IgD-negative memory B cell (primary cell): Measurements from ENCODE around the gene KCNH2. TPM values are rescaled to one million over a fixed set of nuclear protein-coding genes. Genes with fewer than 3 reads are reported as not detected.
"Not testable (repeated sequence)": the region's sequence is repeated elsewhere in the genome, so short reads cannot be mapped to it uniquely, and the experiment has no call there.

Experiments
- H3K27ac Mint-ChIP-seq, 3 donors: one replicate each; pipeline ENCODE4 v1.8.0; 2020 to 2022; ENCODE audit warnings: mild to moderate bottlenecking in 3 of 3, mixed read lengths in 3 of 3, moderate library complexity in 1 of 3
- H3K27me3 Mint-ChIP-seq: one replicate; pipeline ENCODE4 v1.8.0; 2021; ENCODE audit warnings: mixed read lengths
- H3K36me3 Mint-ChIP-seq: one replicate; pipeline ENCODE4 v1.8.0; 2020; ENCODE audit warnings: mild to moderate bottlenecking, mixed read lengths
- H3K4me1 Mint-ChIP-seq, 3 donors: one replicate each; pipeline ENCODE4 v1.8.0; 2020 to 2022; ENCODE audit warnings: mixed read lengths in 3 of 3, mild to moderate bottlenecking in 1 of 3
- H3K4me3 Mint-ChIP-seq, 4 donors: one replicate each; pipeline ENCODE4 v1.8.0; 2020 to 2022; ENCODE audit warnings: mild to moderate bottlenecking in 4 of 4, mixed read lengths in 4 of 4, moderate library complexity in 3 of 4
- H3K9me3 Mint-ChIP-seq, 3 donors: one replicate each; pipeline ENCODE4 v1.8.0; 2020 to 2021; ENCODE audit warnings: mixed read lengths in 3 of 3, mild to moderate bottlenecking in 1 of 3
- polyA plus RNA-seq: library from polyadenylated mRNA; unstranded; fragments of 300-500 nt; fragmentation: Illumina TruSeq; gene quantifications from one replicate; pipeline ENCODE4 v1.2.3, GENCODE V29; 2021

The KCNH2 gene
- polyA plus RNA-seq, 1 donor from 2014 or later, result 2.5 TPM

DNA sequence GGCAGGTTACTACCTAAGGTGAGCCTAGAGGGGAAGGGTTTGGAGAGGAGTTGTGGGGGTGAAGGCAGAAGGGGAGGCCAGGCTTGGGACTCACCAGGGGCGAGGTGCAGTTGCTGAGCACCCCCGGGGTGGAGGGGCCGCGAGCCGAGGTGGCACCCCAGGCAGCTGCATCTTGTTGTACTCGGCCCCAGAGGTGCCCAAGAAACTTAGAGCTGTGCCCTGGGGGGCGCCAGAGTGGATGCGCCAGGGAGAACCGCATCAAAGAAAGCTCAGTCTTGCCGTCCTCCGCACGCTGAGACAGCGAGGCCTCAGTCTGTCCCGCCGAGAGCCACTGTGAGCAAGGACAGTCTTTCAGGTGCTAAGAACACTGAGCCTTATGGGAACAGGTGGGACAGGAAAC is 38.8 kb upstream of the KCNH2 start:
- Mint-ChIP-seq H3K9me3 (peaks cover 0 to 1% (median 0%) of the 10 kb centered on the region in 3 donors), H3K27ac (peak overlapping the region; percentile 67 to 96 (median 90)), H3K4me1 (peaks cover 23 to 31% (median 28%) of the 10 kb centered on the region in 3 donors), H3K36me3 (peaks cover 3% of the 10 kb centered on the region), H3K4me3 (peak overlapping the region in 2 of 4 donors; percentile 70 to 92), H3K27me3 (peaks cover 31% of the 10 kb centered on the region)

DNA sequence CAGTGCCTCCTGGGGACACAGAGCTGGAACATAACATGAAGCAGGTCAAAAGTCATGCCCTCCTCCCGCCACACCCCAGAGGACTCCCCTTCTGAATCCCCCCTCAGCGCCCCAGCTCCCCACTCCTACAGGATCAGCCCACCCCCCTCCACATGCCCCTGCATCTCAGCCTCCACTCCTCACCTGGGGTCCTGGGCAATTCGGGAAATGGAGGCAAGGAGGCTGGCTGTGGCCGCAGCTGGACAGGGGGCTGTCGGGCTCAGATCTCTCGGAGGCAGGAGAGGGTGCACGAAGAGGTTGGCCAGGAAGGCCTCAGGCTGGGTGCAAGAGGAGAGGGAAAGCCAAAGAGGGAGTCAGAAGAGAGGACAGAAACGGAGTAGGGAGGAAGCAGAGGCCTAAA is 38.4 kb upstream of the KCNH2 start:
- H3K9me3 Mint-ChIP-seq, result peaks cover 0 to 1% (median 0%) of the 10 kb centered on the region in 3 donors
- peaks cover 28% of the 10 kb centered on the region for H3K27me3 Mint-ChIP-seq
- H3K36me3 Mint-ChIP-seq, result peaks cover 3% of the 10 kb centered on the region
- H3K27ac Mint-ChIP-seq, result peak overlapping the region in 2 of 3 donors; percentile 83 to 90
- H3K4me3 Mint-ChIP-seq, result peak overlapping the region in 2 of 4 donors; percentile 19 to 70
- H3K4me1 Mint-ChIP-seq, result peaks cover 26 to 34% (median 28%) of the 10 kb centered on the region in 3 donors

DNA sequence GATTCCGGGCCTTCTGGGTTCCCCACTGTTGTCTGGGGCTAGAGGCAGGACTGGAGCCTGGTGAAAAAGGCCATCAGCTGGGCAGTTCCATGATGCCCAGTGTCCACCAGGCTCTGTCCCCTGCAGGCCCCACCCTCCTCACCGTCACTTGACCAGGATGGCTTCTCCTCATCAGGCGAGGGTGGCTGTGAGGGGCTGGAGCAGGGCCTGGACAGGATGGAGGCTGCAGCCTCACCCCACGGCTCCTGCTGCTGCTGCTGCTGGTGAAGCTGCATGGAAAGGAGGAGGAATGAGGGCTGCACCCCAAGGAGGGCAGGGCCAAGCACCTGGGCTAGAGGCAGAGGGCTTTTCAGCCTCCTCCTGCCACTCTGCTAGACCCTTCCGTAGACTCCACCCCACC is 37.8 kb upstream of the KCNH2 start:
- peaks cover 24% of the 10 kb centered on the region for H3K27me3 Mint-ChIP-seq
- peak overlapping the region in 2 of 4 donors; percentile 19 to 70 for H3K4me3 Mint-ChIP-seq
- H3K36me3 Mint-ChIP-seq, result peaks cover 3% of the 10 kb centered on the region
- H3K27ac Mint-ChIP-seq, result peak overlapping the region in 2 of 3 donors; percentile 97 to 100
- peaks cover 26 to 34% (median 30%) of the 10 kb centered on the region in 3 donors for H3K4me1 Mint-ChIP-seq
- H3K9me3 Mint-ChIP-seq, result peaks cover 0 to 1% (median 0%) of the 10 kb centered on the region in 3 donors

DNA sequence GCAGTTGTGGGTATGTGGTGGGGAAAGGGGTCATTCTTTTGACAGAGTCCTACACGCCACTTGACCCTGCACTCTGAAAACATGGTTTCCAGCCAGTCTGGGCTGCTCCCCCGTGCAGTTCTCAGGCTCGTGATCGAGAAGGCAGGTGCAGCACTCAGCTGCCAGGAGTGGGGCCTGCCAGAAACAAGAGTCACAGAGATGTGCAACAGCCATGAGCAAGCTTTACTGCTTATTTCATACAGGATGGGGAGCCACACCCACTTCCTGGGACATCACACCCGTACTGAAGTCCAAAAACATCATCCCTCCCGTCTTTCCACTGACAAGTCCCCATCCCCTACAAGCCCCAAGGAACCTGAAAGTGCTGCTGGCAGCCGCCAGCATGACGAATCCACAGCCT is 36.8 kb upstream of the KCNH2 start:
- H3K4me3 Mint-ChIP-seq, result peak overlapping the region; percentile 59 to 98 (median 93)
- H3K4me1 Mint-ChIP-seq, result peaks cover 22 to 34% (median 31%) of the 10 kb centered on the region in 3 donors
- peaks cover 21% of the 10 kb centered on the region for H3K27me3 Mint-ChIP-seq
- peak overlapping the region; percentile 97 to 100 (median 97) for H3K27ac Mint-ChIP-seq
- peaks cover 3% of the 10 kb centered on the region for H3K36me3 Mint-ChIP-seq
- H3K9me3 Mint-ChIP-seq, result peaks cover 0 to 1% (median 0%) of the 10 kb centered on the region in 3 donors

DNA sequence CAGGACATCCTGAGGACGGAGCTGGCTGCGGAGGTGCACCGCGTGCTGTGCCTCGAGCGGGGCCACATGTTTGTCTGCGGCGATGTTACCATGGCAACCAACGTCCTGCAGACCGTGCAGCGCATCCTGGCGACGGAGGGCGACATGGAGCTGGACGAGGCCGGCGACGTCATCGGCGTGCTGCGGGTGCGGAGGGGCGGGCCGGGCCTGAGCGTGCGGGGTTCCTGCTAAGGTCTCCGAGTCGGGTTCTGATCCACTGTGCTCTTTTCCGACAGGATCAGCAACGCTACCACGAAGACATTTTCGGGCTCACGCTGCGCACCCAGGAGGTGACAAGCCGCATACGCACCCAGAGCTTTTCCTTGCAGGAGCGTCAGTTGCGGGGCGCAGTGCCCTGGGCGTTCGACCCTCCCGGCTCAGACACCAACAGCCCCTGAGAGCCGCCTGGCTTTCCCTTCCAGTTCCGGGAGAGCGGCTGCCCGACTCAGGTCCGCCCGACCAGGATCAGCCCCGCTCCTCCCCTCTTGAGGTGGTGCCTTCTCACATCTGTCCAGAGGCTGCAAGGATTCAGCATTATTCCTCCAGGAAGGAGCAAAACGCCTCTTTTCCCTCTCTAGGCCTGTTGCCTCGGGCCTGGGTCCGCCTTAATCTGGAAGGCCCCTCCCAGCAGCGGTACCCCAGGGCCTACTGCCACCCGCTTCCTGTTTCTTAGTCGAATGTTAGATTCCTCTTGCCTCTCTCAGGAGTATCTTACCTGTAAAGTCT is 35.8 kb upstream of the KCNH2 start:
- H3K9me3 Mint-ChIP-seq, result peaks cover 0 to 1% (median 0%) of the 10 kb centered on the region in 3 donors
- H3K4me3 Mint-ChIP-seq, result peak overlapping the region; percentile 88 to 98 (median 96)
- H3K27me3 Mint-ChIP-seq, result peaks cover 13% of the 10 kb centered on the region
- H3K4me1 Mint-ChIP-seq, result peaks cover 22 to 31% (median 27%) of the 10 kb centered on the region in 3 donors
- peak overlapping the region; percentile 97 to 100 (median 97) for H3K27ac Mint-ChIP-seq
- H3K36me3 Mint-ChIP-seq, result peaks cover 3% of the 10 kb centered on the region

DNA sequence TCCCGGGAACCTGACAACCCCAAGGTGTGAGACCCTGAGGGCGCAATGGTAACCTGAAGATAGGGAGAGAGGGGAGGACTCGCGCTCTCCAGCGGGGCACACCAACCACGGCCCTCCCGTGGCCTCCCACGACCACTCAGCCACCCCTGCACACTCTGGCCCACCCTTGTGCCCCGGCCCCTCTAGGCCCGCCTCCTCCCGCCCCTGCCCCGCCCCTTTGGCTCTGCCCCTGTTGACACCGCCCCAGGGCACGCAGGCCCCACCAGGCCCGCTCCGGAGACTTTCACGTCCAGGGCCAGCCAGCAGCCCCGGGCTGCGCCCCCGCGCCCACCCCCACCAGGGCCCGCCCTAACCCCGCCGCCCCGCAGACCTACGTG is 35.2 kb upstream of the KCNH2 start:
- Mint-ChIP-seq H3K4me3 (peak overlapping the region in 3 of 4 donors; percentile 41 to 98 (median 95)), H3K9me3 (peaks cover 0 to 1% (median 1%) of the 10 kb centered on the region in 3 donors), H3K4me1 (peaks cover 24 to 30% (median 27%) of the 10 kb centered on the region in 3 donors), H3K27ac (peak overlapping the region; percentile 97 to 100 (median 97)), H3K27me3 (peaks cover 12% of the 10 kb centered on the region), H3K36me3 (peaks cover 3% of the 10 kb centered on the region)

DNA sequence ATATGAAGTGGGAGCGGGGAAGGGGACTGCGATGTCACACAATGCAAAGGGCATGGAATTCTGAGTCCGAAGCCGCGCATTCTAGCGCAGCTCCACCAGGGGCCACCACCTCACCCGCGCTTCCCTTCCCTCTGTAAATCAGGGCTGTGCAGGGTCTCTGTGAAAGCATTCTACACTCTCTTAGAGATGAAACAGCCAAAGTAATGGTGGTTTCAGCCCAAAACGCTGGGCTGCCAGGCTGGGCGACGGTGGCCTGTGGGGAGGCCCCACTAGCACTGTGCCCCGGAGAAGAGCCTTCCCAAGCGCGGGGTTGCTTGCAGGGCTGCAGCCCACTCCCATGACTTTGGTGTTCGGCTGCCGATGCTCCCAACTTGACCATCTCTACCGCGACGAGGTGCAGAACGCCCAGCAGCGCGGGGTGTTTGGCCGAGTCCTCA is 34.8 kb upstream of the KCNH2 start:
- Mint-ChIP-seq H3K27ac (peak overlapping the region; percentile 81 to 100 (median 97)), H3K4me3 (peak overlapping the region; percentile 41 to 81 (median 56))

DNA sequence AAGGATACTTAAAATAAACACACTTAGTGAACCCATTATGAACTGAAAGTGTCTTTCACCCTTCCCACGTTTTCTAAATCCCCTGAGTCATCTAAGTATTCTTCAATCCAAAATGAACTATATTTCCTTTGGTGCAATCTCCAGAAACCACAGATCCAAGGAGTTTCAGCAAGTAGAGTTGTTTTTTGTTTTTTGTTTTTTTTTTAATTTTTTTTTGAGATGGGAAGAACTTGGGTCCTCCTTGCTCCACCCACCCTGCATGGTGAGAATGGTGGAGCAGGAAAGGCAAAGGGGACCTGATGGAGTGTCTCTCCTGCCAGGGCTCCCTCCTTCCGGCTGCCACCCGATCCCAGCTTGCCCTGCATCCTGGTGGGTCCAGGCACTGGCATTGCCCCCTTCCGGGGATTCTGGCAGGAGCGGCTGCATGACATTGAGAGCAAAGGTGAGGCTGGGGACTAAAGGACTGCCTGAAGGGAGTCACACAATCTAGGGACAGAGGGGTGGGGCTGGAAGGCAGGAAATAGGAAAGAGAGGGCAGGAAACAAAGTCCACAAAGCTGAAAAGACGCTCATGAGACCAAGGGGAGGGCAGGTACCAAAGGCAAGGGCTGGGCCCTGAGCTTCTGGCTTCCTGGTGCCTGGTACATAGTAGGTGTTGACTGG is 34.0 kb upstream of the KCNH2 start:
- H3K4me3 Mint-ChIP-seq, result peak overlapping the region in 3 of 4 donors; percentile 44 to 77 (median 70)
- H3K9me3 Mint-ChIP-seq, result peaks cover 0 to 1% (median 1%) of the 10 kb centered on the region in 3 donors
- H3K4me1 Mint-ChIP-seq, result peaks cover 20 to 30% (median 27%) of the 10 kb centered on the region in 3 donors
- peaks cover 3% of the 10 kb centered on the region for H3K36me3 Mint-ChIP-seq
- peak overlapping the region; percentile 48 to 100 (median 97) for H3K27ac Mint-ChIP-seq
- H3K27me3 Mint-ChIP-seq, result peaks cover 13% of the 10 kb centered on the region

More for the DNA sequence above, 34.8 kb upstream of the KCNH2 start:
- Mint-ChIP-seq H3K9me3 (peaks cover 0 to 1% (median 1%) of the 10 kb centered on the region in 3 donors), H3K4me1 (peaks cover 24 to 31% (median 31%) of the 10 kb centered on the region in 3 donors), H3K36me3 (peaks cover 3% of the 10 kb centered on the region), H3K27me3 (peaks cover 11% of the 10 kb centered on the region)

DNA sequence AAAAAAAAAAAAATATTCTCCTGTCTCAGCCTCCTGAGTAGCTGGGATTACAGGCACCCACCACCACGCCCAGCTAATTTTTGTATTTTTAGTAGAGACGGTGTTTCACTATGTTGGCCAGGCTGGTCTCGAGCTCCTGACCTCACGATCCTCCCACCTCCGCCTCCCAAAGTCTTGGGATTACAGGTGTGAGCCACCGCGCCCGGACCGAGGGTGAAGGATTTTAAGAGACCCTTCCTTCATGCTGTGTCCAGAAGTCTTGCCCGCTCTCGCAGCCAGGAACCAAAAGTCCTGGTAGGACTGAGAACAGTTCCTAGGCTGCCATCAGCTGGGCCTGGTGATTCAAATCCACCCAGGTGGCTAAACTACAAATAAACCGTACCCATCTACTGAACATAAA is 33.5 kb upstream of the KCNH2 start:
- peak overlapping the region in 2 of 3 donors; percentile 97 to 100 for H3K27ac Mint-ChIP-seq
- peaks cover 20 to 30% (median 27%) of the 10 kb centered on the region in 3 donors for H3K4me1 Mint-ChIP-seq
- H3K4me3 Mint-ChIP-seq, result peak overlapping the region in 1 of 4 donors; percentile 77
- H3K27me3 Mint-ChIP-seq, result peaks cover 13% of the 10 kb centered on the region
- not testable (repeated sequence) for H3K9me3 Mint-ChIP-seq, H3K36me3 Mint-ChIP-seq

DNA sequence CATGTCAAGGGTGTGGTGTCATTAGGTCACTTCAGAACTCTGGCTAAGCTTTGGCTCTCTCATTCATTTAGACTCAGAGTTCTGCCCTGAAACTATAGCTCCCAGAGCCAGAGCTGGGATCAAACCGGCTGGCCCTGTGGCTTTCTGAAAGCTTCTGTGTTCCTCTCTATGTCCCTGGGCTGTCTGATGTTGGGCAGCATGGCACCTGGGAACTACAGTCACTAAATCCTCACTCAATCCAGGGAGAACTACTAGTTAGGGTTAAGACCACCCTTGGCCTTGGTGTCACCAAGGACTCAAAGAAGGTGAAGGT is 32.9 kb upstream of the KCNH2 start:
- Mint-ChIP-seq H3K27ac (peak overlapping the region; percentile 53 to 95 (median 84)), H3K36me3 (peaks cover 3% of the 10 kb centered on the region), H3K4me1 (peaks cover 20 to 30% (median 27%) of the 10 kb centered on the region in 3 donors), H3K27me3 (peaks cover 13% of the 10 kb centered on the region), H3K9me3 (peaks cover 0 to 1% (median 1%) of the 10 kb centered on the region in 3 donors), H3K4me3 (peak overlapping the region in 2 of 4 donors; percentile 58 to 67)

DNA sequence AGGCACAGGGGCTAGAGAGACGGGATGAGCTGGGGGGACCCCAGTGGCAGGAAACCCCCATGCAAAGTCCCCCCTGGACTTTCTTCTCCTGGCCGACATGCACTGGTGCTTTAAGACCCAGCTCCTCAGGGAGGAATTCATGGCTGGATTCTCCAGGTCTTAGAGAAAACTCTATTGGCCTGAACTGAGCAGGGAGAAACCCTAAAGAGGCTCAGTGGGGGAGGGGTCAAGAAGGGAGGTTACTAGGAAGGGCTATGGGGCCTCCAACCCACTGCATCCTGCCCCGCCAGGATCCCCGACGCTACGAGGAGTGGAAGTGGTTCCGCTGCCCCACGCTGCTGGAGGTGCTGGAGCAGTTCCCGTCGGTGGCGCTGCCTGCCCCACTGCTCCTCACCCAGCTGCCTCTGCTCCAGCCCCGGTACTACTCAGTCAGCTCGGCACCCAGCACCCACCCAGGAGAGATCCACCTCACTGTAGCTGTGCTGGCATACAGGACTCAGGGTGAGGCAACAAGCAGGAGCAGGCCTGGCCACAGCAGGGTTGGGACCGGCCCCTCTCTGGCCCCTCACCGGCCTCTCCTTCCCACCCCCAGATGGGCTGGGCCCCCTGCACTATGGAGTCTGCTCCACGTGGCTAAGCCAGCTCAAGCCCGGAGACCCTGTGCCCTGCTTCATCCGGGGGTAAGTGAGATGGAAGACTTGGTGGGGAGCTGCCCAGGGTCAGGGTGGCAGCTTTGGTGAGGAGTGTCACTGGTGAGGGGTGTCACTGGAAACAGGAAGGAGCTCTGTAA is 32.4 kb upstream of the KCNH2 start:
- H3K4me3 Mint-ChIP-seq, result peak overlapping the region in 3 of 4 donors; percentile 6 to 58 (median 9)
- peaks cover 18 to 28% (median 26%) of the 10 kb centered on the region in 3 donors for H3K4me1 Mint-ChIP-seq
- peaks cover 3% of the 10 kb centered on the region for H3K36me3 Mint-ChIP-seq
- peak overlapping the region; percentile 53 to 95 (median 84) for H3K27ac Mint-ChIP-seq
- peaks cover 0 to 1% (median 1%) of the 10 kb centered on the region in 3 donors for H3K9me3 Mint-ChIP-seq
- peaks cover 13% of the 10 kb centered on the region for H3K27me3 Mint-ChIP-seq

DNA sequence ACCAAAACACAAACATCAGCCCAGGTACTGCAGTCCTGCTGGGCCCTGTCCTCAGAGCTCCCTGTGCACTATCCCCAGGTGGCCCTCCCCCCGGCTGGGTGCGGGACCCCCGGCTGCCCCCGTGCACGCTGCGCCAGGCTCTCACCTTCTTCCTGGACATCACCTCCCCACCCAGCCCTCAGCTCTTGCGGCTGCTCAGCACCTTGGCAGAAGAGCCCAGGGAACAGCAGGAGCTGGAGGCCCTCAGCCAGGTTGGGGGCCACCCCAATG is 31.9 kb upstream of the KCNH2 start:
- H3K27me3 Mint-ChIP-seq, result peaks cover 13% of the 10 kb centered on the region
- peaks cover 13 to 26% (median 23%) of the 10 kb centered on the region in 3 donors for H3K4me1 Mint-ChIP-seq
- no peak overlapping the region for H3K4me3 Mint-ChIP-seq
- H3K9me3 Mint-ChIP-seq, result peaks cover 0 to 1% (median 1%) of the 10 kb centered on the region in 3 donors
- H3K36me3 Mint-ChIP-seq, result peaks cover 3% of the 10 kb centered on the region
- H3K27ac Mint-ChIP-seq, result peak overlapping the region in 2 of 3 donors; percentile 84 to 95

DNA sequence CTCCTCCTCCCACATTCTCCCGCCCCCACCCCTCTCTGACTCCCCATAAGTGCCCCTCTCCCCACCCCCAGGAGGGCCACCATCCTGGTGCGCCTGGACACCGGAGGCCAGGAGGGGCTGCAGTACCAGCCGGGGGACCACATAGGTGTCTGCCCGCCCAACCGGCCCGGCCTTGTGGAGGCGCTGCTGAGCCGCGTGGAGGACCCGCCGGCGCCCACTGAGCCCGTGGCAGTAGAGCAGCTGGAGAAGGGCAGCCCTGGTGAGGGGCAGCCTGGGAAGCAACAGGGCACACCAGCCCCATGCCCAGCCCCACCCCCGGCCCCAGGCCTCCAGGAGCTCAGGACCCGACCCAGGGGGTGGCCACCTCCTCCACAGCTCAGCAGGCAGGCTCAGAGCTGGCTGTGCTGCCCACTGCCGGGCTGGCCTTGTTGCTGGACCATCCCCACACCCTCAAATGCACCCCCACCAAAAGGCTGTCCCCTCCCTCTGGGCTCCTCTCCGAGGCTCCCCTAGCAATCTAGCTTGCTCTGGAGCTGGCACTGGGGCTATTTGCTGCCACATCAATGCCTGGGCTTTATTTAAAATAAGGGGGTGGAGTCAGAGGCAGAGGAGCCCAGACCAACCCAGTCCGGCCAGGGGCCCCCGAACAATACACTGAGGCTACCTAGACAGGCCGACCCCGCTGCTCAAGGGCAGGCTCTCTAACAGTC is 31.4 kb upstream of the KCNH2 start:
- peaks cover 13% of the 10 kb centered on the region for H3K27me3 Mint-ChIP-seq
- peaks cover 0 to 1% (median 1%) of the 10 kb centered on the region in 3 donors for H3K9me3 Mint-ChIP-seq
- no peak overlapping the region for H3K4me3 Mint-ChIP-seq
- peaks cover 11 to 26% (median 20%) of the 10 kb centered on the region in 3 donors for H3K4me1 Mint-ChIP-seq
- no peak overlapping the region for H3K27ac Mint-ChIP-seq
- peaks cover 3% of the 10 kb centered on the region for H3K36me3 Mint-ChIP-seq
